HG02870 (cell line): ENCODE data around the gene PRIM1.
"Not testable (repeated sequence)": the region's sequence is repeated elsewhere in the genome, so short reads cannot be mapped to it uniquely, and the experiment has no call there.

Experiments used
- ATAC-seq: cut with Tn5 transposase; IDR thresholded peaks from one replicate; pipeline ENCODE4 v1.9.1; 2021; ENCODE audit warnings: mild to moderate bottlenecking, moderate library complexity; ENCODE audit not compliant: unreplicated experiment

Gene PRIM1

GRCh38 chr12:56751712-56752598, at the start of gene PRIM1:
Gene PRIM1, minus strand, starts transcription at chr12:56752323. Its CDS starts 25 bp downstream, at chr12:56752298.
- peak; percentile 65 for ATAC-seq

- ATAC-seq: no peak
Observed at GRCh38 chr12:56800221-56800620, 48.1 kb upstream of the PRIM1 start.

GRCh38 chr12:56799345-56799744, 47.2 kb upstream of the PRIM1 start:
- not testable (repeated sequence) for ATAC-seq

GRCh38 chr12:56795791-56796190, 43.7 kb upstream of the PRIM1 start:
- not testable (repeated sequence) for ATAC-seq

GRCh38 chr12:56795046-56795562, 43.0 kb upstream of the PRIM1 start:
- not testable (repeated sequence) for ATAC-seq

GRCh38 chr12:56793124-56793523, 41.0 kb upstream of the PRIM1 start:
- ATAC-seq: not testable (repeated sequence)

GRCh38 chr12:56792678-56793077, 40.6 kb upstream of the PRIM1 start:
- no peak for ATAC-seq

GRCh38 chr12:56789429-56789828, 37.3 kb upstream of the PRIM1 start:
- not testable (repeated sequence) for ATAC-seq

GRCh38 chr12:56787498-56787897, 35.4 kb upstream of the PRIM1 start:
- no peak for ATAC-seq

GRCh38 chr12:56785874-56786273, 33.8 kb upstream of the PRIM1 start:
- ATAC-seq: no peak

- ATAC-seq: no peak
Observed at GRCh38 chr12:56785141-56785865, 33.2 kb upstream of the PRIM1 start.

- ATAC-seq: no peak
Observed at GRCh38 chr12:56781726-56782125, 29.6 kb upstream of the PRIM1 start.

GRCh38 chr12:56778756-56779155, 26.6 kb upstream of the PRIM1 start:
- no peak for ATAC-seq

GRCh38 chr12:56776654-56777053, 24.5 kb upstream of the PRIM1 start:
- no peak for ATAC-seq

- ATAC-seq: no peak
Observed at GRCh38 chr12:56775638-56776037, 23.5 kb upstream of the PRIM1 start.

GRCh38 chr12:56773113-56773512, 21.0 kb upstream of the PRIM1 start:
- ATAC-seq: no peak

- no peak for ATAC-seq
Observed at GRCh38 chr12:56772625-56773024, 20.5 kb upstream of the PRIM1 start.

GRCh38 chr12:56769868-56770267, 17.7 kb upstream of the PRIM1 start:
- ATAC-seq: no peak

GRCh38 chr12:56768424-56768823, 16.3 kb upstream of the PRIM1 start:
- ATAC-seq: no peak

- ATAC-seq: peak; percentile 99
Observed at GRCh38 chr12:56766535-56766934, 14.4 kb upstream of the PRIM1 start.

GRCh38 chr12:56763753-56764657, 11.9 kb upstream of the PRIM1 start:
- ATAC-seq: no peak
